GM15510 (cell line): ENCODE results near the gene FZD10.

ENCODE experiments used
- POLR2A ChIP-seq: IDR thresholded peaks from 3 replicates; pipeline ENCODE4 v1.6.1; 2011; ENCODE audit warnings: borderline replicate concordance; ENCODE audit not compliant: insufficient read length; ENCODE audit errors: extremely low read depth

Gene FZD10

DNA sequence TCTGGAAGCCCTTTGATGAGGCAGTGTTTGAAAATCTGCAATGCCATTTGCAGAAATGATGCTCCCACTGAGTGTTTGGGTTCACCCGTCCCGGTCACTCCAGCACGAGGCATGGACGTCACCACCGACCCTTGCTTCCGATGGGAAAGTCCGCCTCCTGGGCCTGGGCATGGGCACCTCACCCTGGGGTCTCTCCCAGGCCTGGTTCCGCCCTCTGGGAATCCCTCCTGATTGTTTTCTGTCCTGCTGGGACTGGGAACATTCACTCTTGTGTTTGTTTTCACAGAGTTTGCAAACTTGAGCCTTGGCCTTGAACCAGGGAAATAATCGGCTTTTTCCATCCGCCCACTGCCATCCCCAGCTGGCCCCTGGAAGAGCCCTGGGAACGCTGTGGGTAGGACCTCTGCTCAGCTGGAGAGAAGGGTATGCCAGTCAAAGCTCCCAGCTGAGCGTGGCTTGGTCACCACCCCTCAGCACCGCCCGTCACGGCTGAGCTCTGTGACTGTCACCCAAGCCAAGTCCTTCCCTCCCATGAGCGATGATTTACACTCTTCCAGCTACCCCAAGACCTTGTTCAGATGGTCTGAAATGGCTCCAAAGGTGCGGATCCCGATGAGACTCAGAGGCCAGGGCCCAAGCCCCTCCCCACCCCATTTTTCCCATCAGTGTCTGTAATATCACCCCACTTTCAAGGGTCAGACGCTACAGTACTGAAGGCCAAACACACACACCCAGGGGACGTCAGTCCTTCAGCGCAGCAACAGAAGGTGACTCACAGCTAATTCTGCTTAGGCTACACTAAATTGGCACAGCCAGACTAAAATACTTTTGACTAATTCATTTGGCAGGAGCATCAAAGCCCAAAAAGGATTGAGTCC, 34.1 kb upstream of the FZD10 start:
- TF ChIP-seq POLR2A: no peak

DNA sequence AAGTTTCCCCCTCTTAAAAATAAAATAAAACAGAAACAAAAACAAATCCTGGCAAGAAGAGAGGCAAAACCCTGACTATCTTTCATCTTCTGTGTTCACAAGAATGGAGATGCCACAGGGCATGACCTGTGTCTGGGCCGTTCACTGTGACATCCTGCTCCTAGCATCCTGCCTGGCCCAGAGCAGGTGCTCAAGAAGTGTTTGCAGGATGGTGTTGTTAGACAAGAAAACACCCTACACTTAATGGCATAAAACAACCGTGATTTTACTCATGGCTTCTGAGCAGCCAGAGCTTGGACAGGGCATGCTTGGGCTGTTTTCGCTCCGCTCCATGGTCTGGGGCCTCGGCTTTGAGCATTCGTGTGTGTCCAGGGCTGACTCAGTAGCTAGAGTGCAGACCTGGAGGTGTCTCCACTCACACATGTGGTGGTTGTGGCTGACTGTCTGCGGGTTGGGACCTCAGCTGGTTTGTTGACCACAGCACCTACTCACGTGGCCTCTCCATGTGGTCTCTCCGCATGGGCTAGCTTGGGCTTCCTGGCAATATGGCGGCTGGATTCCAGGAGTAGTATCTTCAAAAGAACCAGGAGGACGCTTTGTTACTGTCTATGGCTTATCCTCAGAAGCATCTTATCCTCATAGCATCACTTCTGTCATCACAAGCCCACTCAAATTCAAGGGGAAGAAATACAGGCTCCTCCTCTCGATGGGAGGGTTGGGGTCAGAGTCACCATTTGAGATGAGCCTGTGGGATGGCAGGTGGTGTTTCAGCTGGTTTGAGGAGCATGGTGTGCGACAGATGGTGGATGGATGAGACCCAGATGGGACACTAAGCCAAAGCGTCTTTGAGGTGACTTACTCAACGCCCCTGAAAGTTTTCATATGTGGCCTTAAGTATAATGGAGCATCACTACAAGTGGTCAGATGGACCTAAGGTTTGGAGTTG, 33.2 kb upstream of the FZD10 start:
- no peak for TF ChIP-seq POLR2A

DNA sequence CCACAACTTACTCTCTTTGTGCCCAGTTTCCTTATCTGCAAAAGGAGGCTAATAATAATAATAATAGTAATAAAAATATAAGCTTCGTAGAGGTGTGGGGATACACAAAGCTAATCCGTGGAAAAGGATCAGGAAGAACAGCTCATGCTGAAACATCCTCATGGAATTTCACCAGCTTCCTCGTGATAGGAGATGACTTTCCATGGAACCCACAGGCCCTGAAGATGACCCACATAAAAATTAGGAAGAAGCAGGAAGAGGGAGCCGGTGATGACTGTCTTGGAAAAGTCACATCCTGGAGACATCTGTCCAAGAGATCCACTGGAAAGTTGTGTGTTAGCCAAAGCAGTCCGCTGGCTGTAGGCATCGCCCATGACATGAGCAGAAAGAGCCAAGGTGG, 31.9 kb upstream of the FZD10 start:
- TF ChIP-seq POLR2A: no peak

GRCh38 chr12:130131025-130131424, 31.2 kb upstream of the FZD10 start:
- no peak for TF ChIP-seq POLR2A

DNA sequence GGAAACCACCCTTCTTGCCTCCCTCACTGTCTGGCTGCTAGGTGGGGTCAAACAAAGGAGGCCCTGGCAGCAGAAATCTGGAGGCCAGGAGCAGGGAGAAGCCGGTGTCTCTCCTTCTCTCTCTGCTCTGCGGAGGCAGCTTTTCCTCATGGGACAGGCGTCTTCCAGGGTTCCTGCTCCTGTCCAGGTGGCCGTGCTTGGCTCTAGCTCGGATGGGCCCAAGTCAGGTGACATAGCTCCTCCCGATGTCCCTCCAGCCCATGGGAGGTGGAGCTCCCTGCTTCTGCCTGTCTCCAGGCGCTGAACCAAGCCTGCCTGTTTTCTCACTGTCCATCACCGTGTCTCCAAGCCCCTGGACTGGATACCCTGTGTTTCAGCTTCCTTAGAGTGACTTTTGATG, 30.5 kb upstream of the FZD10 start:
- no peak for TF ChIP-seq POLR2A

DNA sequence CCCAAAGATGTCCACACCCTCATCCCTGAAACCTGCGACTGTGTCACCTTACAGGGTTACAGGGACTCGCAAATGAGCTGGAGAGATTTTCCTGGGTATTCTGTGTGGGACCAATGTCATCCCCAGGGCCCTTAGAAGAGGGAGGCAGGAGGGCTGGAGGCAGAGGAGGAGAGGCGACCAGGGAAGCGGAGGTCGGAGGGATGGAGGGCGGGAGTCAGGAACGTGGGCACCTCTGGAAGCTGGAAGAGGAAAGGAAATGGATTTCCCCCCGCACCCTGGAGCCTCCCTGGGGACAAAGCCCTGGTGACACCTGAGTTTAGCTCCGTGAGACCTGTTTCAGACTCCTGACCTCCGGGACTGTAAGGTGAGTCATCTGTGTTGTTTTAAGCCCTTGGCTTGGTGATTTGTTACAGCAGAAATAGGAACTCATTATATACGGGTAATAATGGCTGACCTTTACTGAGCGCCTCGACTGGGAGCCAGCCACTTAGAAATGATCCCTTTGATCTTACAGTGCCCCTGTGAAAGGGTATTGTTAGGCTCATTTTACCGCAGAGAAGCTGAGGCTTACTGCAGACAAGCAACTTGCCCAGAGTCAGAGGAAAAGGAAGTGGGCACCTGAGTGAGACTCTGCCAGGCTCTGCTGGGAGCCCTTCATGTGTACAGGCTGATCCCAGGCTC, 29.3 kb upstream of the FZD10 start:
- no peak for TF ChIP-seq POLR2A

GRCh38 chr12:130133851-130134562, 28.3 kb upstream of the FZD10 start:
- no peak for TF ChIP-seq POLR2A

DNA sequence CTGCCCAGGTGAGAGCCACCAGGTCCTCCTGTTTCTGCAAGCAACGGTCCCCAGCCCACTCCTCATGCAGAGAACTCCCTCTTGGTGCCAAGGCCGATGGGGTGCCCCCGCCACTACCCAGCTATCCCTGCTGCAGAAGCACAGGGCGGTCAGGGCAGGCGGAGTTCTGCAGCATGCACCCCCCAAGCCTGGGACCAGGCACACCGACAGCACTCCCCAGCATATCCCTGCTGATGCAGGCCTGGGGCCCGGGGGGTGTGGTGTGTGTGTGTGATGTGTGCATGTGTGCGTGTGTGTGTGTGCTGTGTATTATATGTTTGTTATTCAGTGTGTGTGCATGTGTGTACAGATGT, 27.7 kb upstream of the FZD10 start:
- no peak for TF ChIP-seq POLR2A

GRCh38 chr12:130136509-130137039, 25.7 kb upstream of the FZD10 start:
- no peak for TF ChIP-seq POLR2A

GRCh38 chr12:130137040-130138018, 24.9 kb upstream of the FZD10 start:
- no peak for TF ChIP-seq POLR2A

DNA sequence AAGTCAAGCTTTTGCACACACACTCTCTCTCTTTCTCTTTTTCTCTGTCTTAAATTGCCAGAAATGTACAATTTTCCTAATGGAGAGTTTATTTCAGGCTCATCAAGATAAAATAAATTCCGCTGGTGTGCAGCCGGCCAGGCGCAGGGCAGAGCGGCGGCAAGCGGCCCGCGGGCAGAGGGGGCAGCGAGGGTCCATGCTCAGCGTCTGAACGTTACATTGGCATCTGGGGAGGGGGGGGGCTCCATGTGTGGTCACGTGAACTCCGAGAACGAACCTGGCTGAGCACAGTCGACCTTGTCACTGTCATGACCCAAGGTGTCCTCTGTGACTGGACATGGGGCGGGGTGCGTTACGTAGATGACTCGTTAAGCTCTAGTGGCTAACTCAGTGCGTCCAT, 23.8 kb upstream of the FZD10 start:
- no peak for TF ChIP-seq POLR2A

DNA sequence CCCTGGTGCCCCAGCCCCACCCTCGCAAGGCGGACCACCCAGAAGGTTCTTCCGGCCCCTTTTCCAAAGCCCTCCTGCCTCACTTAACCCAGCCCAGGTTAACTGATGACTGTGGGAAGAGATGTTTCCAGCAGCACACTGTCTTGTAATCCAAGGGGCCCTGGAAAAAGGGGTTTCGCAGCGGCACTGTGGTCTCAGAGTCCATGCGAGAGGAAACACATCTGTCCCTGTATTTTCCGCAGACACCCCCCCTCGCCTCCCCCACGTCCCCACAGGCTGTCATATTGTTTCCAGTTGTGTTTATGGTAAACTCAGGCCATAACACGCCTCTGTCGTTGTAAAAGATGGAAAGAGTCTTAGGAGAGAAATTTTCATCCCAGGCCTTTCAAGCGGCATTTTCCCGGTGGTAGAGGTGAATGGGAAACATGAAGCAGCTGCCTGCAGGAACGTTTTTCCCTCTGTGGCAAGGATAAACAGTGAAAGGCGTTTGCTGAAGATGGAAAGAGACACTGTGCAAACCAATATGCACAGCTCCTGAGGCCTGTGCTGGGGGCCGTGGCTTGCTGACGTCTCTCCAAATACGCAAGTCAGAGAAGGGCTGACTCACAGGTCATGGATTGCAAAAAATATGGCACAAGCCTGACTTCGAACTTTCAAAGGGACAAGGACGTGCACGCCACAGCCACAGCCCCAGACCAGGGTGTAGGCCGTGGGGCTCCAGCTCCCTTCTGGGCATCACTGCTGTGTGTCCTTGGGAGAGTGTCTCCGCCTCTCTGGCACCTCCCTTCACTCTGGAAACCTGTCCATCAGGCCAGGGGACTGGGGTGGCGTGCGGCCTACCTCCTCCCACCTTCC, 22.5 kb upstream of the FZD10 start:
- no peak for TF ChIP-seq POLR2A
